Glutamatergic neuron (in vitro differentiated cells): ENCODE results near the gene LRR1. TPM values are rescaled to one million over a fixed set of nuclear protein-coding genes. Genes with fewer than 3 reads are reported as not detected.
A peak's percentile ranks its signal among the peaks of the same experiment; 100 is the strongest.
"Not testable (repeated sequence)": the region's sequence is repeated elsewhere in the genome, so short reads cannot be mapped to it uniquely, and the experiment has no call there.

Experiments used
- DNase-seq: peaks from one replicate; pipeline ENCODE4 v3.0.0; 2022
- H3K27ac Mint-ChIP-seq: one replicate; pipeline ENCODE4 v1.8.0; 2020; ENCODE audit warnings: mild to moderate bottlenecking, mixed read lengths, inconsistent platforms; ENCODE audit not compliant: unreplicated experiment
- H3K27me3 Mint-ChIP-seq: one replicate; pipeline ENCODE4 v1.8.0; 2020; ENCODE audit warnings: mild to moderate bottlenecking, moderate library complexity, mixed read lengths, inconsistent platforms; ENCODE audit not compliant: unreplicated experiment
- H3K36me3 Mint-ChIP-seq: one replicate; pipeline ENCODE4 v1.8.0; 2020; ENCODE audit warnings: mild to moderate bottlenecking, mixed read lengths, inconsistent platforms; ENCODE audit not compliant: unreplicated experiment
- H3K4me1 Mint-ChIP-seq: one replicate; pipeline ENCODE4 v1.8.0; 2020; ENCODE audit warnings: mild to moderate bottlenecking, low read depth, mixed read lengths, inconsistent platforms; ENCODE audit not compliant: unreplicated experiment
- H3K4me3 Mint-ChIP-seq: one replicate; pipeline ENCODE4 v1.8.0; 2020; ENCODE audit warnings: mild to moderate bottlenecking, mixed read lengths, inconsistent platforms; ENCODE audit not compliant: unreplicated experiment
- H3K9me3 Mint-ChIP-seq: one replicate; pipeline ENCODE4 v1.8.0; 2020; ENCODE audit warnings: mild to moderate bottlenecking, moderate library complexity, mixed read lengths, inconsistent platforms; ENCODE audit not compliant: unreplicated experiment
- CTCF ChIP-seq: fragments of 200-600 bp; sonication (generic); IDR thresholded peaks from one replicate; pipeline ENCODE4 v1.5.0; 2021; ENCODE audit not compliant: partially characterized antibody, unreplicated experiment
- total RNA-seq: library from RNA; stranded (reverse); fragmentation: NEBNext Ultra II Directional; extraction: Animal tissue kit (Norgen Biotek cat#: 25700); gene quantifications from one replicate; pipeline ENCODE4 v1.2.1, GENCODE V29; 2021; ENCODE audit not compliant: unreplicated experiment

Gene LRR1
- total RNA-seq, 1 donor from 2014 or later: 8.0 TPM

- Mint-ChIP-seq H3K27ac (peak overlapping the region; percentile 36), H3K9me3 (no peaks in the 10 kb centered on the region), H3K4me3 (no peak overlapping the region), H3K4me1 (peaks cover 7% of the 10 kb centered on the region), H3K36me3 (no peaks in the 10 kb centered on the region), H3K27me3 (no peaks in the 10 kb centered on the region)
- no peak for DNase-seq
- TF ChIP-seq CTCF: no peak
These were observed 43.0 kb downstream of the LRR1 start for GRCh38 chr14:49641697-49642129.

- peaks cover 6% of the 10 kb centered on the region for H3K4me1 Mint-ChIP-seq
- no peak for DNase-seq
- H3K4me3 Mint-ChIP-seq: peak overlapping the region; percentile 0
These were observed 43.4 kb downstream of the LRR1 start for GRCh38 chr14:49642163-49642562.

DNA sequence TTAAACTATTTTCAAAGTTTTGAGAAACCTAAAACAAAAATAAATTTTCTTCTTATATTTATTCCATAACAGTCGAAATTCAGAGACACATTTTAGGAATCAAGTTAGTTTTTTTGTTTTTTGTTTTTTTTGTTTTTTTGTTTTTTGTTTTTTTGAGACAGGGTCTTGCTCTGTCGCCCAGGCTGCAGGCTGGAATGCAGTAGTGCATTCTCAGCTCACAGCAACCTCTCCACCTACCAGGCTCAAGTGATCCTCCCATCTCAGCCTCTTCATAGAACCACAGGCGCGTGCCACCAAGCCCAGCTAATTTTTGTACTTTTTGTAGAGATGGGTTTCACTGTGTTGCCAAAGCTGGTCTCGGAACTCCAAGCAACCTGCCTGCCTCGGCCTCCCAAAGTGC lies 54.8 kb downstream of the LRR1 start:
- Mint-ChIP-seq H3K27ac (no peak overlapping the region), H3K9me3 (no peaks in the 10 kb centered on the region), H3K27me3 (no peaks in the 10 kb centered on the region), H3K4me1 (peaks cover 6% of the 10 kb centered on the region), H3K4me3 (no peak overlapping the region), H3K36me3 (no peaks in the 10 kb centered on the region)
- DNase-seq: no peak
- TF ChIP-seq CTCF: no peak

More at GRCh38 chr14:49642163-49642562, 43.4 kb downstream of the LRR1 start:
- Mint-ChIP-seq H3K36me3 (no peaks in the 10 kb centered on the region), H3K9me3 (no peaks in the 10 kb centered on the region), H3K27ac (no peak overlapping the region), H3K27me3 (no peaks in the 10 kb centered on the region)
- TF ChIP-seq CTCF: no peak

GRCh38 chr14:49654511-49654910 lies 55.8 kb downstream of the LRR1 start:
- no peak for TF ChIP-seq CTCF
- H3K4me3 Mint-ChIP-seq: no peak overlapping the region
- no peak for DNase-seq
- H3K36me3 Mint-ChIP-seq: no peaks in the 10 kb centered on the region
- H3K27ac Mint-ChIP-seq: no peak overlapping the region
- H3K4me1 Mint-ChIP-seq: peaks cover 6% of the 10 kb centered on the region
- H3K9me3 Mint-ChIP-seq: no peaks in the 10 kb centered on the region
- H3K27me3 Mint-ChIP-seq: no peaks in the 10 kb centered on the region

- H3K4me1 Mint-ChIP-seq, H3K27me3 Mint-ChIP-seq, H3K9me3 Mint-ChIP-seq, H3K4me3 Mint-ChIP-seq, DNase-seq, H3K27ac Mint-ChIP-seq, H3K36me3 Mint-ChIP-seq: not testable (repeated sequence)
These were observed 58.8 kb downstream of the LRR1 start for GRCh38 chr14:49657500-49657899.
